ENCODE results near the gene ME1.
"Not testable (repeated sequence)": the region's sequence is repeated elsewhere in the genome, so short reads cannot be mapped to it uniquely, and the experiment has no call there.

ME1 gene

GRCh38 chr6:83464381-83465140 is 33.7 kb upstream of the ME1 start:
- H3K27ac ChIP-seq (ENCODE audit: low read depth, low read length): no peak overlapping the region
- H3K27me3 ChIP-seq (ENCODE audit: control insufficient read depth, insufficient read depth, low read length): peaks cover 30% of the 10 kb centered on the region
- no peaks in the 10 kb centered on the region for H3K36me3 ChIP-seq (ENCODE audit: control insufficient read depth, insufficient read depth, low read length)
- H3K9me3 ChIP-seq (ENCODE audit: control insufficient read depth, insufficient read depth, low read length): no peaks in the 10 kb centered on the region
- no peak overlapping the region for H3K4me3 ChIP-seq (ENCODE audit: low read depth, low read length)
- H3K9ac ChIP-seq (ENCODE audit: low read depth, low read length): no peak overlapping the region
- H3K4me1 ChIP-seq (ENCODE audit: control insufficient read depth, insufficient read depth, low read length): peaks cover 12% of the 10 kb centered on the region

- peaks cover 30% of the 10 kb centered on the region for H3K27me3 ChIP-seq (ENCODE audit: control insufficient read depth, insufficient read depth, low read length)
- H3K4me3 ChIP-seq (ENCODE audit: low read depth, low read length): no peak overlapping the region
- peaks cover 12% of the 10 kb centered on the region for H3K4me1 ChIP-seq (ENCODE audit: control insufficient read depth, insufficient read depth, low read length)
- H3K9ac ChIP-seq (ENCODE audit: low read depth, low read length): no peak overlapping the region
- no peak overlapping the region for H3K27ac ChIP-seq (ENCODE audit: low read depth, low read length)
- no peaks in the 10 kb centered on the region for H3K36me3 ChIP-seq (ENCODE audit: control insufficient read depth, insufficient read depth, low read length)
- H3K9me3 ChIP-seq (ENCODE audit: control insufficient read depth, insufficient read depth, low read length): no peaks in the 10 kb centered on the region
These were observed 33.0 kb upstream of the ME1 start for GRCh38 chr6:83463886-83464285.

GRCh38 chr6:83462524-83462923 is 31.7 kb upstream of the ME1 start:
- Histone ChIP-seq H3K4me1 (ENCODE audit: control insufficient read depth, insufficient read depth, low read length) (peaks cover 12% of the 10 kb centered on the region), H3K4me3 (ENCODE audit: low read depth, low read length) (no peak overlapping the region), H3K36me3 (ENCODE audit: control insufficient read depth, insufficient read depth, low read length) (no peaks in the 10 kb centered on the region), H3K9ac (ENCODE audit: low read depth, low read length) (no peak overlapping the region), H3K9me3 (ENCODE audit: control insufficient read depth, insufficient read depth, low read length) (no peaks in the 10 kb centered on the region), H3K27ac (ENCODE audit: low read depth, low read length) (peak overlapping the region; percentile 70), H3K27me3 (ENCODE audit: control insufficient read depth, insufficient read depth, low read length) (peaks cover 30% of the 10 kb centered on the region)

GRCh38 chr6:83461438-83461837 is 30.6 kb upstream of the ME1 start:
- peaks cover 12% of the 10 kb centered on the region for H3K4me1 ChIP-seq (ENCODE audit: control insufficient read depth, insufficient read depth, low read length)
- no peak overlapping the region for H3K27ac ChIP-seq (ENCODE audit: low read depth, low read length)
- H3K27me3 ChIP-seq (ENCODE audit: control insufficient read depth, insufficient read depth, low read length): peaks cover 30% of the 10 kb centered on the region
- H3K36me3 ChIP-seq (ENCODE audit: control insufficient read depth, insufficient read depth, low read length): no peaks in the 10 kb centered on the region
- H3K4me3 ChIP-seq (ENCODE audit: low read depth, low read length): no peak overlapping the region
- H3K9me3 ChIP-seq (ENCODE audit: control insufficient read depth, insufficient read depth, low read length): no peaks in the 10 kb centered on the region
- H3K9ac ChIP-seq (ENCODE audit: low read depth, low read length): no peak overlapping the region

GRCh38 chr6:83459663-83460062 is 28.8 kb upstream of the ME1 start:
- H3K4me1 ChIP-seq (ENCODE audit: control insufficient read depth, insufficient read depth, low read length): peaks cover 12% of the 10 kb centered on the region
- H3K27me3 ChIP-seq (ENCODE audit: control insufficient read depth, insufficient read depth, low read length): peaks cover 25% of the 10 kb centered on the region
- no peak overlapping the region for H3K9ac ChIP-seq (ENCODE audit: low read depth, low read length)

GRCh38 chr6:83450015-83450414 is 19.2 kb upstream of the ME1 start:
- not testable (repeated sequence) for H3K9me3 ChIP-seq (ENCODE audit: control insufficient read depth, insufficient read depth, low read length); H3K27me3 ChIP-seq (ENCODE audit: control insufficient read depth, insufficient read depth, low read length); H3K36me3 ChIP-seq (ENCODE audit: control insufficient read depth, insufficient read depth, low read length); H3K4me1 ChIP-seq (ENCODE audit: control insufficient read depth, insufficient read depth, low read length); H3K4me3 ChIP-seq (ENCODE audit: low read depth, low read length); H3K9ac ChIP-seq (ENCODE audit: low read depth, low read length); H3K27ac ChIP-seq (ENCODE audit: low read depth, low read length)

More at GRCh38 chr6:83459663-83460062, 28.8 kb upstream of the ME1 start:
- Histone ChIP-seq H3K27ac (ENCODE audit: low read depth, low read length) (no peak overlapping the region), H3K4me3 (ENCODE audit: low read depth, low read length) (no peak overlapping the region), H3K36me3 (ENCODE audit: control insufficient read depth, insufficient read depth, low read length) (no peaks in the 10 kb centered on the region), H3K9me3 (ENCODE audit: control insufficient read depth, insufficient read depth, low read length) (no peaks in the 10 kb centered on the region)

GRCh38 chr6:83444086-83444699 is 13.3 kb upstream of the ME1 start:
- not testable (repeated sequence) for H3K9me3 ChIP-seq (ENCODE audit: control insufficient read depth, insufficient read depth, low read length); H3K36me3 ChIP-seq (ENCODE audit: control insufficient read depth, insufficient read depth, low read length); H3K27me3 ChIP-seq (ENCODE audit: control insufficient read depth, insufficient read depth, low read length); H3K4me3 ChIP-seq (ENCODE audit: low read depth, low read length); H3K9ac ChIP-seq (ENCODE audit: low read depth, low read length); H3K27ac ChIP-seq (ENCODE audit: low read depth, low read length)
- H3K4me1 ChIP-seq (ENCODE audit: control insufficient read depth, insufficient read depth, low read length): peaks cover 11% of the 10 kb centered on the region

GRCh38 chr6:83443516-83443915 is 12.7 kb upstream of the ME1 start:
- Histone ChIP-seq H3K27ac (ENCODE audit: low read depth, low read length) (no peak overlapping the region), H3K4me3 (ENCODE audit: low read depth, low read length) (no peak overlapping the region), H3K36me3 (ENCODE audit: control insufficient read depth, insufficient read depth, low read length) (no peaks in the 10 kb centered on the region), H3K27me3 (ENCODE audit: control insufficient read depth, insufficient read depth, low read length) (no peaks in the 10 kb centered on the region), H3K9ac (ENCODE audit: low read depth, low read length) (no peak overlapping the region), H3K9me3 (ENCODE audit: control insufficient read depth, insufficient read depth, low read length) (no peaks in the 10 kb centered on the region), H3K4me1 (ENCODE audit: control insufficient read depth, insufficient read depth, low read length) (peaks cover 11% of the 10 kb centered on the region)

GRCh38 chr6:83442752-83443151 is 11.9 kb upstream of the ME1 start:
- Histone ChIP-seq H3K27ac (ENCODE audit: low read depth, low read length) (no peak overlapping the region), H3K4me1 (ENCODE audit: control insufficient read depth, insufficient read depth, low read length) (peaks cover 11% of the 10 kb centered on the region), H3K9ac (ENCODE audit: low read depth, low read length) (no peak overlapping the region), H3K27me3 (ENCODE audit: control insufficient read depth, insufficient read depth, low read length) (no peaks in the 10 kb centered on the region), H3K4me3 (ENCODE audit: low read depth, low read length) (no peak overlapping the region), H3K9me3 (ENCODE audit: control insufficient read depth, insufficient read depth, low read length) (no peaks in the 10 kb centered on the region), H3K36me3 (ENCODE audit: control insufficient read depth, insufficient read depth, low read length) (no peaks in the 10 kb centered on the region)

- H3K9me3 ChIP-seq (ENCODE audit: control insufficient read depth, insufficient read depth, low read length): no peaks in the 10 kb centered on the region
- no peak overlapping the region for H3K4me3 ChIP-seq (ENCODE audit: low read depth, low read length)
- no peak overlapping the region for H3K27ac ChIP-seq (ENCODE audit: low read depth, low read length)
- H3K9ac ChIP-seq (ENCODE audit: low read depth, low read length): no peak overlapping the region
- H3K36me3 ChIP-seq (ENCODE audit: control insufficient read depth, insufficient read depth, low read length): no peaks in the 10 kb centered on the region
- H3K27me3 ChIP-seq (ENCODE audit: control insufficient read depth, insufficient read depth, low read length): no peaks in the 10 kb centered on the region
- peaks cover 11% of the 10 kb centered on the region for H3K4me1 ChIP-seq (ENCODE audit: control insufficient read depth, insufficient read depth, low read length)
These were observed 8.3 kb upstream of the ME1 start for GRCh38 chr6:83439201-83439600.

GRCh38 chr6:83436674-83437073 is 5.8 kb upstream of the ME1 start:
- Histone ChIP-seq H3K27ac (ENCODE audit: low read depth, low read length) (no peak overlapping the region), H3K9ac (ENCODE audit: low read depth, low read length) (no peak overlapping the region), H3K4me3 (ENCODE audit: low read depth, low read length) (no peak overlapping the region), H3K36me3 (ENCODE audit: control insufficient read depth, insufficient read depth, low read length) (no peaks in the 10 kb centered on the region), H3K9me3 (ENCODE audit: control insufficient read depth, insufficient read depth, low read length) (no peaks in the 10 kb centered on the region), H3K27me3 (ENCODE audit: control insufficient read depth, insufficient read depth, low read length) (peaks cover 4% of the 10 kb centered on the region), H3K4me1 (ENCODE audit: control insufficient read depth, insufficient read depth, low read length) (0 out of 2 replicates have a peak, but pooled peaks cover 1% of the 10 kb centered on the region)

Measured in HUES48 (cell line).